GM19324 (cell line): ENCODE results near the gene SPAG16.

Experiments
- ATAC-seq: cut with Tn5 transposase; IDR thresholded peaks from one replicate; pipeline ENCODE4 v1.9.1; 2021; ENCODE audit warnings: mild to moderate bottlenecking, moderate library complexity; ENCODE audit not compliant: unreplicated experiment, low FRiP score

Gene SPAG16

GRCh38 chr2:213524164-213524563 lies 239.9 kb downstream of the SPAG16 start:
- no peak for ATAC-seq

GRCh38 chr2:213537579-213537978 lies 253.3 kb downstream of the SPAG16 start:
- ATAC-seq: no peak

GRCh38 chr2:213544940-213545339 lies 260.7 kb downstream of the SPAG16 start:
- ATAC-seq: no peak

- no peak for ATAC-seq
Observed at GRCh38 chr2:213545481-213545880, 261.2 kb downstream of the SPAG16 start.

GRCh38 chr2:213545964-213546475 lies 261.8 kb downstream of the SPAG16 start:
- no peak for ATAC-seq

- ATAC-seq: no peak
Observed at GRCh38 chr2:213551526-213551925, 267.3 kb downstream of the SPAG16 start.

- no peak for ATAC-seq
Observed at GRCh38 chr2:213559053-213559452, 274.8 kb downstream of the SPAG16 start.

- no peak for ATAC-seq
Observed at GRCh38 chr2:213561759-213562158, 277.5 kb downstream of the SPAG16 start.

- ATAC-seq: no peak
Observed at GRCh38 chr2:213562539-213563180, 278.4 kb downstream of the SPAG16 start.

- no peak for ATAC-seq
Observed at GRCh38 chr2:213566846-213567245, 282.6 kb downstream of the SPAG16 start.

GRCh38 chr2:213609570-213610170 lies 325.4 kb downstream of the SPAG16 start:
- ATAC-seq: no peak

- no peak for ATAC-seq
Observed at GRCh38 chr2:213627054-213627710, 342.9 kb downstream of the SPAG16 start.

- ATAC-seq: no peak
Observed at GRCh38 chr2:213627835-213628460, 343.7 kb downstream of the SPAG16 start.

GRCh38 chr2:213640738-213641425 lies 356.6 kb downstream of the SPAG16 start:
- no peak for ATAC-seq

GRCh38 chr2:213644926-213645325 lies 360.7 kb downstream of the SPAG16 start:
- no peak for ATAC-seq

- ATAC-seq: no peak
Observed at GRCh38 chr2:213649176-213649575, 364.9 kb downstream of the SPAG16 start.

- ATAC-seq: no peak
Observed at GRCh38 chr2:213664817-213665216, 380.6 kb downstream of the SPAG16 start.

GRCh38 chr2:213669657-213670056 lies 385.4 kb downstream of the SPAG16 start:
- ATAC-seq: no peak

- peak; percentile 80 for ATAC-seq
Observed at GRCh38 chr2:213678437-213679218, 394.4 kb downstream of the SPAG16 start.

- ATAC-seq: no peak
Observed at GRCh38 chr2:213679894-213680293, 395.6 kb downstream of the SPAG16 start.
